GM18511 (cell line): ENCODE data around the gene FHAD1.
"Not testable (repeated sequence)": the region's sequence is repeated elsewhere in the genome, so short reads cannot be mapped to it uniquely, and the experiment has no call there.

Source experiments
- ATAC-seq: cut with Tn5 transposase; IDR thresholded peaks from one replicate; pipeline ENCODE4 v1.9.1; 2021; ENCODE audit warnings: mild to moderate bottlenecking, moderate library complexity; ENCODE audit not compliant: unreplicated experiment

Gene FHAD1

DNA sequence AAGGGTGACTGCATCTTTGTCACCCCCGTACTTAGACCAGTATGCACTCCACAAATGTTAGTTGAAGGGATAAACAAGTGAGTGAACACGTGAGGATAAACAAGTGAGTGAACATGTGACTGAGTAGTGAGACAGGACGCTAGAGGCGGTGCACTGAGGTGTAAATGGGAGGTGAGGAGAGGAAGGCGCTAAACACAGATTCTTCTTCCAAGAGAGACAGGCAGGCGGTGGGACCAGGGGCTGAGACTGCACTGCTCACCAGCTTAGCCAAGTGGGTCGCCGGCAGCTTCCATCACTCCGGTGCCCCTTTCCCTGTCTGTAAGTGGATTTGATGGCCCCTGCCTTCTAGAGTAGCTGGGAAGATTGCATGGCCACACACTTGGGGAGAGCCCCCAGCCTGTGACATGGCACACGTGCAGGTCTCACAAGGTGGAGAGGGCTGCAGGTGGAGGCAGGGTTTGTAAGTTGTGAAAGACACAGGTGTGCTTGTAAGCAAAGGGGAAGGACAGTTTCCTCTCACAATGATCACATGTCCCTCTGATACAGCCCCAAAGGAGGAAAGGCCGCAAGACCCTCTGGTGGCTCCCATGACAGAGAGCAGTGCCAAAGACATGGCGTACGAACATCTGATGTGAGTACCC is 115.2 kb downstream of the FHAD1 start:
- no peak for ATAC-seq

DNA sequence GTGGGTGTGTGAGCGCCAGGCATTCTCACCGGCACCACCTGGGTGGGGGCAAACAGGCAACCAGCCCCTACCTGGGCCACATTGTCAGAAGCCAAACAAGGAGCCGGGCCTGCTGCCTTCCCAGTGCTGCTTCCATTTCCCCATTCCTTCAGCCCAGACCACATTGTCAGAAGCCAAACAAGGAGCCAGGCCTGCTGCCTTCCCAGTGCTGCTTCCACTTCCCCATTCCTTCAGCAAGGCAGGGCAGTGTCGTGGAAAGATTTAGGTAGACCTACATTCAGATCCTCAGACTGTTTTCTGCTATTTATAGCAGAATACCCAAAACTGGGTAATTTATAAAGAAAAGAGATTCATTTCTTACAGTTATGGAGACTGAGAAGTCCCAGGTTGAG is 115.7 kb downstream of the FHAD1 start:
- no peak for ATAC-seq

DNA sequence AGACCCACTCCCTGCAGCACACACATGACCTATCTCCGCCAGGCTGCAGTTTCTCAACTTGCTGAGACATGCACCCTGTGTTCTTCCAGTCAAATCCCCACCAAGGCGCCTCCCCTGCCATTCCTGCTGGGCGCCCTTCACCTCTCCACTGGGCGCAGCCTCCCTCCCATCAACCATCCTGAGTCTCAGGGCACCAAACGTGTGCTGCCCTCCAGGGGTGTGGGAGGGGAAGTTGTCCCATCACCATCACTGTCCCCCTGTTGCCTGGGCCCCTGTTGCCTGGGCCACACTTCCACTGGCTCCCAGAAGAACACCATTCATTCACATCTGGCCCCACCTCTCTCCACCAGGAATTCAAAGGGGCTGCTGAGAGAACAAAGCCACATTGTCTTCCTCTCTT is 117.7 kb downstream of the FHAD1 start:
- ATAC-seq, result no peak

DNA sequence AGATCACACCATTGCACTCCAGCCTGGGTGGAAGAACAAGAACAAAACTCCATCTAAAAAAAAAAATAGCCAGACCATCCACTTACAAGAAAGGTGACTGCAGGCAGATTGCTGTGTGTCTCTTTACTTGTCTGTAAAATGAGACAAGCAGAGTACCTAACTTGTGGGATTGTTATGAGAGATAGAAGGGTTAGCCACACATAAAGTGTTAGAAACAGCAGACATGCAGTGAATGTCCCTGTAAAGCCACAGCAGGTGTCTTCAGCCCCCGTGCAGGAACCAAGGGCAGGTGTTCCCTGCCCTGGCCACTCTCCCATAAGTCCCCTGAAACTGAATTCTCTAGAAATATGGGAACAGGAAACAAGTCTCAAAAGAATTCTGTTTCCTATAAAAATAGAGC is 121.9 kb downstream of the FHAD1 start:
- ATAC-seq, result no peak

DNA sequence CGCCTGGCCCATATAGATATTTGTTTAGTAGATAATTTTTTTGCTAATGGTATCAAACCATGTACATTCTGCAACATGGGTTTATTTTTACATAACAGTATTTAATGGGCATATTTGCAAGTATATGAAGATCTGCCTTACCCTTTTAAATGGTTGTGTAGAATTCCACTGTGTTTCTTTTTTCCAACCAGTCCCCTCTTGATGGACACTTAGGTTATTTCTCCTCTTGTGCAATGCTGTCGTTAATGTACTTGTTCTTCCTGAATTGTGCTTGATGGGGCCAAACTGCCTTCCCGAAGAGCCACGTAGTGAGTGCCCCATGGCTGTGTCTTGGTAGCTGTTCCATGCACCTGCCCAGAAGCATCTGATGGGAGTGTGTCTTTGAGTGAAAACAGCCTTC is 123.2 kb downstream of the FHAD1 start:
- no peak for ATAC-seq

DNA sequence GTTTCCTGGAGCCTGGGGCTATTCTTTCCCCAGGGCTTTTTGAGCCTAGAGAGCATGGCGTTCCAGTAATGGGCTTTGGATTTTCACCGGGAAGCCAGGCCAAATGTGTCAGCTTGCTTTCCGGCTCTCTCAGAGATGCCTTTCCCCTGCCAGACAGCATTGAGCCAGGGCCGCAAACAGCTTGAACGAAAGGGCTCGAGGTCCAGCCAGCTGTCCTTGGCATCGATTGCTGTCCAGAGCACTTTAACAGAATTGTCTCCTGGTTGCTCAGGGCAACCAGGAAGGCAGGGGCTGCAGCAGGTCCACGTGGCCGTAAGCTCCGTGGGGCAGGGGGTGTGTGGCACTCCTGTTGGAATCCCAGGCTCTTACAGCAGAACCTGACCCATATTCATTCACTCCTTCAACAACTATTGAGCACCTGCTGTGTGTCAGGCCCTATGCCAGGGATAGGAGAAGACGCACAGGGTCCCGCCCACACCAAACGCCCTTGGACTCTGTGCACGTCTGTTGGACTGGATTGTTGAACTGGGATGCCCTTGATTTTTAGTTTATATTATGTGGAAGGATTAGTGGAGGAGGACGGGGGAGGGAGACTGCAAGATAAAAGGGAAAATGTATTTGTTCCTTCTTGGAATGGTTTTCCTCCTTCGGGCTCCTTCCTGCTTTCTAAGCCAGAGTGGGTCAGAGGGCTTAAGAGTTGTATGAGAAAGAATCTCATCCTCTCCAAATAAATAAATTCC is 123.9 kb downstream of the FHAD1 start:
- ATAC-seq, result no peak

DNA sequence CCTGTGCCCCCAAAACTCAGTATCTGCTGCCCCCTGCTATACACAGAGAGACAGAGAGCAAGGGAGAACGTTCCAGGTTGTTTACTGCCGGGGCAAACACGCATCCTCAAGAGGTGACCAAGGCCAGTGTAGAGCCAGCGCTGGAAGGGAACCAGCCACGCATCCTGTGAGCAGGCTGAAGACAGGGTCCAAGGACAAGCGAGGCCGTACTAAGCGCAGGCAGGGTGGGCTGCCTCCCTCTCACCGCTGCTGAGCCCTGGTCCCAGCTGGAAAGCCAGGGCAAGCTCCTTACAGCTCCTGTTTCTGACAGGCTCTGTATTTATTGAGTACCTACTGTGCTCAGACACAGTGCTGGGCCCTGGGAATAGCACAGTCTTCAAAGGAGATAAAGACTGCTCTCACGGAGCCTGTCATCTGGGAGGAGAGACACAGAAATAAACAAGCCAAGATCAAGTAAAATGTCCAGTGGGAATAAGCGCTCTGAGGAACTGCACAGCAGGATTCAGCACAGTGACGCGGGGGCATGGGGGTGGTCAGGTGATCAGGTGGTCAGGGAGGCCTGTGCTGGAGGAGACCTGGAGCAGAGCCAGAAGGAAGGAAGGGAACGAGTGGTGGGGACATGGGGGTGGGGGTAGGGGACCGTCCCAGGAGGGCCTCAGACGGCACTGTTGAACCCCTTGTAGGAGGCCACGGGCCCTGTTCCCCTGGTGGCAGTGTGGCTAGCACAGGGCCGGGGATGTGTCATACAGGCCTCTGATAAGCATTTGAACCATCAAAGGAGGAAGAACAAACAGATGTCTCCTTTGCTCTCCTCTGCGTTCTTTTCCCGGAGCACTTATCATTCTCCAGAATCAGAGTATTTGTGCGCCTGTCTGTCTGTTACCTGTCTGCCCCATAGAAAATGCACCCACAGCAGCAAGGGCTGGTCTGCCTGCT is 124.9 kb downstream of the FHAD1 start:
- ATAC-seq, result no peak

DNA sequence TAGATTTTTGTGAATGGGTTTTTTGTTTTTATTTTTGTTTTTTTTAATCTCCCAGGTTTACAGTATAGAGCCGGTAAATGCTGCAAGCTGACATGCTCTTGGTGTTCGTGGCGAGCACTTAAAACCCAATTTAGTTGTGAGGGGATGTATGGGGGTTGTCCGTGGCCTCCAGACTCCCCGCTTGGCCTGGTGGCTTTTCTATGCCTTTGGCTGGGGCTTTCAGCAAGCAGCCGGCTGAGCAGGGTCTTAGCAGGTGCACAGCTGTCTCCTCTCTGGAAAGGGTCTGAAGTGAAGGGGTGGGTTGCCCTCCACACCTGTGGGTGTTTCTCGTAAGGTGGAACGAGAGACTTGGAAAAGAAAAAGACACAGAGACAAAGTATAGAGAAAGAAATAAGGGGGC is 131.7 kb downstream of the FHAD1 start:
- ATAC-seq, result no peak

DNA sequence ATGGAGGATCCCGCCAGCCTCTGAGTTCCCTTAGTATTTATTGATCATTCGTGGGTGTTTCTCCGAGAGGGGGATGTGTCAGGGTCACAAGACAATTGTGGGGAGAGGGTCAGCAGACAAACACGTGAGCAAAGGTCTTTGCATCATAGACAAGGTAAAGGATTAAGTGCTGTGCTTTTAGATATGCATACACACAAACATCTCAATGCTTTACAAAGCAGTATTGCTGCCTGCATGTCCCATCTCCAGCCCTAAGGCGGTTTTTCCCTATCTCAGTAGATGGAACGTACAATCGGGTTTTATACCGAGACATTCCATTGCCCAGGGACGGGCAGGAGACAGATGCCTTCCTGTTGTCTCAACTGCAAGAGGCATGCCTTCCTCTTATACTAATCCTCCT is 132.1 kb downstream of the FHAD1 start:
- ATAC-seq, result not testable (repeated sequence)

DNA sequence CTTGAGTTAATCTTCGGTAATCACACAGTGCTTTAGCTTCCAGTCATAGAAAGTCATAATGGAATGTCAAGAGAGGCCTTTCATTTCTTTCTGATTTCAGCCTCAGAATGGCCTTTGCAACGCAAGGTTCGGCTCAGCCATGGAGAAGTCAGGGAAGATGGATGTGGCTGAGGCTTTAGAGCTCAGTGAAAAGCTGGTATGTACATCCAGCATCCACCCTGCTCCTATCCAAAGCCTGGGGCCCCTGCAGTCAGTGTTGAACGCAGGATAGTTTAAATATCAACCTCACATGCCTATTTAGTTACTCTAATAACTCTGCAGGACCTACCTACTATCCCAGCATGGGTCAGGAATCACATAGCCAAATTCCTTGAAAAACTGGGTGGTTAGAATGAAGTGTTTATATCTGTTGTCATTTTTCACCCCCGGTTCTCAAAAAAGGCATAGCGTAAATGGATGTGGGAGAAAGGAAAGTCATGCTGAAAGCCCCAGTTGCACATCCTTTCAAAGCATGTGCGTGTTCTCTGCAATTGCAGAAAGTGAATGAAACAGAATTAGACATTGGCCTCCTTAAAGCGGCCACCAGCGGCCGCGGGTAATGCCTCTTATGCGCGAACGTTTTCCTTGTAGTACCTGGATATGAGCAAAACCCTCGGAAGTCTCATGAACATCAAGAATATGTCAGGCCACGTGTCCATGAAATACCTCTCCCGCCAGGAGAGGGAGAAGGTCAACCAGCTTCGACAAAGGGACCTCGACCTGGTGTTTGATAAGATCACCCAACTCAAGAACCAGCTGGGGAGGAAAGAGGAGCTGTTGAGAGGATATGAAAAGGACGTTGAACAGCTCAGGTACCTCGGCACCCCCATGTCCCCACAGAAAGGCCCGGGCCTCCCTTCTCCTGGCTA is 133.8 kb downstream of the FHAD1 start:
- no peak for ATAC-seq

DNA sequence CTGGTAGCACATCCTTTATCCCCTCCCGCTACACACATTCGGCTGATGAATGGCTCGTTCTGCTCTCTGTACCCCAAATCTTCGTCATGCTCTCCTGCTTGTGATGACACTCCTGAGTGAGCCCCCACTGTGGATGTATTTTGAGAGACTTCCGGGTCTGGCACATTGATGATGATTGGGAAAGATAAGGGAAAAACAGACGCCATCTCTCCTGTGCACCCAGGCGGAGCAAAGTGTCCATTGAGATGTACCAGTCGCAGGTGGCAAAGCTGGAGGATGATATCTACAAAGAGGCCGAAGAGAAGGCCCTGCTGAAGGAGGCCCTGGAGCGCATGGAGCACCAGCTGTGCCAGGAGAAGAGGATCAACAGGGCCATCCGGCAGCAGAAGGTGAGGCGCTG is 134.8 kb downstream of the FHAD1 start:
- ATAC-seq, result no peak

DNA sequence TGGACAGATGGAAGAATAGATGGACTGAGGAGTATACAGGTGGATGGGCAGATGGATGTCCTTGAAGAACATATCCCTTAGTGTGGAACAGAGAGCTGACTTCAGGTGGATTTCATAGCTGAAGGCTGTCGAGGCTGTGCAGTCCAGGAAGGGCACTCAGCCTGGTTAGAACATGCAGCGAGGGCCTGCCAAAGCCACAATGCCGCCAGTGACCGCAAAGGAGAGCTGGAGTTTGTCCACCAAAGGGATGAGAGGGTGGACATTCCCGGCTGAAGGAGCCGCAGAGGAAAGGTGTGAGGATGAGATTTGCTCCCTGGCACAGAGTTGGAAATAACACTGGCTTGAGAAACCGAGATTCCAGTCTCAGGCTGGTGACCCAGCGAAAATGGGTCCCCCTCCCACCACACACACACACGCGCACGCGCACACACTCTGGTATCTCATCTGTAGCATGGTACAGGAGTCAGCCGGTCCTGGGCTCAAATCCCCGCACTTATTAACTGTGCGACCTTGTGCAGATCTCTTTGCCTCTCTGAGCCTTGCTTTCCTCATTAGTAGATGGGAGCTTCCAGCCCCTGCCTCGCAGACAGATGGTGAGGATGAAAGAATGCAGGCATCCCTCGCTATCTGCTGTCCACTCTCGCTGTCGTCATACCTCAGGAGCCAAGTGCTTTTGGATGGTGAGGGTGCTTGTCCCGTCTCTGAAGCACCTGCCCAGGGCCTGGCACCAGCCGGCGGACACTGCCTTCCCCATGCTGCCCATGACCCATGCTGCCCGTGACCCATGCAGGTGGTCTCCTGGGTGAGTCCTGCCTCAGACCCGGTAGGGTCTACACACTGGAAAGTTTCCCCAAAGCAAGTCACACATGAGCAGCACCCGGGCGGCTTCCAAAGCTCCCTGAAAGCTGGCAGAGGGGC is 135.8 kb downstream of the FHAD1 start:
- ATAC-seq, result no peak

DNA sequence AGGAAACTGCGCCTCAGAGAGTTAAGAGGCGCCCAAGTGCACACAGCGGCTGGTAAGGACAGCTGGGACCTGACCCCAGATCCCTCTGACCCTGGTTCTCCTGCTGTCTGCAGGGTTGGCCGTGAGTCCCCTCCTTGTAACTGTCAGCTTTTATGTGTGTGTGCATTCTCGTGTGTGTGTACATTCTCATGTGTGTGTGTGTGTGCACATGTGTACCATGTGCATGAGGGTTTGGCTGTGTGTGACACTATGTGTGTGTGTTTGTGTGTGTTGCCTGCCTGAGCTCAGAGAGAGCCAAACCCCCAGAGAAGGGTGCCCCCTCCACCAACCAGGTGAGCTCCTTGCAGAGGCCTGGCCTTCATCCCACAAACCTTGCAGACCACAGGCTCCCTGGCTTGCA is 136.8 kb downstream of the FHAD1 start:
- no peak for ATAC-seq

DNA sequence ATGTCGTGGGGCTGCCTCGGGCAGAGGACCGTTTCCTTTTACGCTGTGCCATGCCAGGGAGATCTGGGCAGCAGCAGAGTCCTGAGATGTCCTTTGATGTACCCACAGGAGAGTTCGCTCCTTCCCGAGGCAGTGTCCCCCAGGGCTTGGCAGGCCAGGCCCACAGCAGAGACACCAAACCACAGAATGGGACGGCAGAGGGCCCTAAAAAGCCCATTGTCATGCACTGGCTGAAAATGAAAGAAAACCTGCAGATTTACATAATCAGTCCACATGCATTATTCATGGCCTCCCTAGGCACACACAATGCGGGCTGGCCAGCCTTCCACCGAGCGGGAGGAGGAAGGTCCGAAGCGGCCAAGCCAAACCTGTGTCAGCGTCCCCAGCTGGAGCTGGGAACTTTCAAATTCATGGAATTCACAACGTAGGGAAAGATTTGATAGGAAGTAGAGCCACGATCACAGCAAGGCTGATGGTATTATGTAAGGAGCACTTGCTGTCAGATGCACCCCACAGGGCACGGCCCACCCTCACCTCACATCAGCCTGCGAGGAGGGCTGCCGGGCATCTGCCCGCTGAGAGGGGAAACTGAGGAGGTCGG is 137.4 kb downstream of the FHAD1 start:
- ATAC-seq, result no peak

DNA sequence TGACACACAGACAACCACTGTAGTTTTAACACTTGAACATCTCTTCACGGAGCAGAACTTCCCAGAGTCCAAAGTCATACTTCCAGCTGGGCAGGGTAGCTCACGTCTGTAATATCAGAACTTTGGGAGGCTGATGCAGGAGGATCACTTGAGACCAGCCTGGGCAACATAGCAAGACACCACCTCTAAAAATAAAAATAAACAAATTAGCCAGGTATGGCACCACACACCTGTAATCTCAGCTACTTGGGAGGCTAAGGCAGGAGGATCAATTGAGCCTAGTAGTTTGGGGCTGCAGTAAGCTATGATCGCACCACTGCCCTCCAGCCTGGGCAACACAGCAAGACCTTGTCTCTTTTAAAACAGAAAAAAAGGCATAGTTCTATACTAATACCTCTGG is 138.4 kb downstream of the FHAD1 start:
- no peak for ATAC-seq

DNA sequence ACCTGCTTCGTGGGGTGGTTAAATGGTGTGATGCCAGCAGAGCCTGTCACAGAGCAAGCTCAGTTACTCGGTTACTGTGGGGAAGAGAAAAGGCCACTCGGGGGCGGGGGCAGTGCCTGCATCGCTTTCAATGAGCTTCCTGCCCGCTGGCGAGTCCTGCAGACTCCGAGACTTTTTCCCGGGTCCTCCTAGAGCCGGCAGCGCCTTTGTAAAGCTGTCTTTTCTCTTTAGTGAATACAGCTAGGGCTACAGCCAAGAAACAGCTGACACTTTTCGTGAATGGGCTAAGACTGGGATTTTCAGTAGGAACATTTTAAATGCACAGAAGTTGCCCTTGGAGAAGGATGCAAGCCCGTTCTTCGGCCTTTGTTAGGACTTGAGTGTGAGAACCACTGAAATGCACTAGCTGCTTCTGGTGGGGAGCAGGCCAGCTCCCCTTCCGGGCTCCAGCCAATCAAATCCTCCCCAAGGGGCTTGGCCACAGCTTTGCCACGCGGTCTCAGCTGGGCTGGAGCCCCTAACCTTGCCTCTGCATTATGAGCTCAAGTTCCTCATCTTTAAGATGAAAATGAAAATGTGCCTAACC is 139.2 kb downstream of the FHAD1 start:
- ATAC-seq, result no peak

DNA sequence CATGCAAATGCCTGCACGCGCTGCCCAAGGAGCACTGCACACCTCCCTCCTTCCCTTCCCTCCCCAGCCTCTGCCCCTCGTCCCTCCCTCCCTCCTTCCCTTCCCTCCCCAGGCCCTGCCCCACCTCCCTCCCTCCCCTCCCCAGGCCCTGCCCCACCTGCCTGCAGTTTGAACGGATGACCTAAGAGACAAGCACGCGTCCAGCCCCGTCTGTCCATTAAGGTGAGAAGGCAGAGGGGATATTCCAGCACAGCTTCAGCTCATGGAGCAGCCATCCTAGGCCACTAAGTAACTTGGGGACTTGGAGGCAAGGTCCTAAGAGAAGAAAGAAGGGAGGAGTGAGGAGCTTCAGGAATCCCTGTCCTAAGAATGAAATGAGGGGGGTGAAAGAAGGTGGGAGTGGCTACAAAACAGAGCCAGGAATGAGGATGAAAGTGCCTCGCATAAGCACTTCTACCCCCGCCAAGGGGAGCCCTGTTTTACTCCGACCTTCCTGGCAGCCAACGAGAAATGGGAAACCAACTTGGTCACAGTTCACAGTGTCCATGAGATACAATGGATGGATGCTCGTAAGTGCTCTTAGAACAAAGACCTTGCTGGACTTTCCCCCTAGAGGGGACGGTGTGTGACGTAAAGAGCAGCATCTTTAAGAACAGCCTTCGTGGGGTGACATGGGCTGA is 141.3 kb downstream of the FHAD1 start:
- no peak for ATAC-seq

DNA sequence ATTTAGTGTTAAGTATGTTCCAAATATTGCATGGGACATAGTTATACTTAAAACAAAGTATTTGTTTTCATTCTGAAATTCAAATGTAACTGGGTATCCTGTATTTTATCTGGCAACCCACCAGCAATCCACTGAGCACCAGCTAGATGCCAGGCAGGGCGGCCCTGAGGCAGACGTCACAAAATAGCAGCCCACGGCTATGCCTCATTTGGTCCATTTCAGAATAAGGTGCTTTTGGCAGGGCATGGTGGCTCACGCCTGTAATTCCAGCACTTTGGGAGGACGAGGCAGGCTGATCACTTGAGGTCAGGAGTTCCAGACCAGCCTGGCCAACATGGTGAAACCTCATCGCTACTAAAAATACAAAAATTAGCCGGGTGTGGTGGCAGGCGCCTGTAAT is 142.8 kb downstream of the FHAD1 start:
- ATAC-seq, result not testable (repeated sequence)
